Stimulated activated CD4-positive, alpha-beta T cell treated with anti-CD3 and anti-CD28 coated beads, Interleukin-12 subunit alpha, Interleukin-12 subunit beta, amount 100 ng/mL, for 4 hours (primary cell): ENCODE results near the gene SYNPO2L.

Experiments used
- DNase-seq: peaks from one replicate; pipeline ENCODE4 v3.0.0-alpha.2; 2020

SYNPO2L gene

GRCh38 chr10:73614720-73615119, 41.1 kb downstream of the SYNPO2L start:
- no peak for DNase-seq

GRCh38 chr10:73609116-73609515, 46.7 kb downstream of the SYNPO2L start:
- no peak for DNase-seq

DNA sequence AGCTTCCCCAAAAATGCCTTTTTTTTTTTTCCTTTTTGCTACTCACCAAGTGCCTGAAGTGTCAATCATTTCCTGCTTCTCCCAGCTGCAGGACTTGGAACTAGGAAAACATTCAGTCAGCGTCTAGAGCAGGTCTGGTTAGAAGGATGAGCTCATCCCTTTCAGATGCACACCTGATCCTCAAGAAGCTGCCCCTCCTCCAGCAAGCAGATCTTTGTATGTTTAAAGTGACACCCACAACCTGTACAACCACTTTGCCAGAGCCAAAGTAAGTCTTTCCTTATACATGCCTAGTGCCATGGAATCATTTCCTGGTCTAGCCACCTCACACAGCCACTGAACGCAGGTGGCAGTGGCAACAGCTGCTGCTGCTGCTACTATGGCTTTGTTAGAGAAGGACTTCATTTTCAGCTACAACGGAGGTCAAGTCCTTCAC, 54.3 kb downstream of the SYNPO2L start:
- DNase-seq = no peak

DNA sequence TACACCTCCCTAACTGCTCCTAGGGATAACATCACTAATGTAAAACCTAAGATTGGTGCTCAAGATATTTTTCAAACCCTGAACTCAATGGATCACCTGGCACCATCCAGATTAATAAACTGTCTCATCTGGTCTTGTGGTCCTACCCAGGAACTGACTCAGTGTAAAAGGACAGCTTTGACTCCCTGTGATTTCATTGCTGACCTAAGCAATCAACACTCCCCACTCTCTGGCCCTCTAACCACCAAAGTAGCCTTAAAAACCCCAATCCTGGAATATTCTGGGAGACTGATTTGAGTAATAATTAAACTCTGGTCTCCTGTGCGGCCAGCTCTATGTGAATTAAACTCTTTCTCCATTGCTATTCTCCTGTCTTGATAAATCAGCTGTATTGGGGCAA, 58.5 kb downstream of the SYNPO2L start:
- no peak for DNase-seq
